Posterior cingulate gyrus (tissue), 11 donors: Measurements from ENCODE around the gene TMC8.
"Not testable (repeated sequence)": the region's sequence is repeated elsewhere in the genome, so short reads cannot be mapped to it uniquely, and the experiment has no call there.

Source experiments
- DNase-seq, 10 donors: peaks; one replicate each; pipeline versions ENCODE4 v3.0.0 to v3.0.0-alpha.2; 2020 to 2021; ENCODE audit warnings: mixed read lengths in 3 of 10
- intact Hi-C: fragments of 100-400 bp; cut with DNase I; formaldehyde crosslinking; loops from one replicate; pipeline ENCODE4 v1.15.1; 2023

The TMC8 gene

GRCh38 chr17:78108726-78109488 is 21.7 kb upstream of the TMC8 start:
- intact Hi-C loops = no loop called here

GRCh38 chr17:78109489-78109761 is 21.1 kb upstream of the TMC8 start:
- intact Hi-C loops = no loop called here
- DNase-seq = no peak

More at GRCh38 chr17:78108726-78109488, 21.7 kb upstream of the TMC8 start:
- peak in 3 of 10 donors; percentile 52 to 89 (median 80) for DNase-seq

- peak in 3 of 10 donors; percentile 30 to 88 (median 65) for DNase-seq
- intact Hi-C loops = loop anchor here (2.0 kb wide), 1 partner anchor 140 kb away; no protein-coding TSS in a partner anchor
These were observed 20.1 kb upstream of the TMC8 start for GRCh38 chr17:78110363-78111015.

GRCh38 chr17:78111016-78111726 is 19.4 kb upstream of the TMC8 start:
- DNase-seq = peak in 3 of 10 donors; percentile 19 to 84 (median 82)
- intact Hi-C loops = loop anchor here (2.0 kb wide), 1 partner anchor 140 kb away; no protein-coding TSS in a partner anchor

GRCh38 chr17:78111727-78112517 is 18.6 kb upstream of the TMC8 start:
- intact Hi-C loops = loop anchor here (2.0 kb wide), 2 partner anchors 65 to 139 kb away; no protein-coding TSS in a partner anchor
- peak in 3 of 10 donors; percentile 24 to 87 (median 79) for DNase-seq

- intact Hi-C loops = loop anchor here (2.0 kb wide), 1 partner anchor 64 kb away; no protein-coding TSS in a partner anchor
These were observed 17.8 kb upstream of the TMC8 start for GRCh38 chr17:78112518-78113471.

GRCh38 chr17:78113804-78114785 is 16.5 kb upstream of the TMC8 start:
- intact Hi-C loops = loop anchor here (2.0 kb wide), 1 partner anchor 63 kb away; no protein-coding TSS in a partner anchor
- peak in 3 of 10 donors; percentile 57 to 76 (median 58) for DNase-seq

More at GRCh38 chr17:78112518-78113471, 17.8 kb upstream of the TMC8 start:
- peak; percentile 68 to 97 (median 86) for DNase-seq

GRCh38 chr17:78114831-78115723 is 15.5 kb upstream of the TMC8 start:
- peak; percentile 79 to 99 (median 91) for DNase-seq
- intact Hi-C loops = no loop called here

- peak in 2 of 10 donors; percentile 67 to 75 for DNase-seq
- intact Hi-C loops = not testable (repeated sequence)
These were observed 14.8 kb upstream of the TMC8 start for GRCh38 chr17:78115803-78116202.

- peak in 2 of 10 donors; percentile 24 to 55 for DNase-seq
These were observed 14.2 kb upstream of the TMC8 start for GRCh38 chr17:78116411-78116810.

GRCh38 chr17:78117027-78117981 is 13.3 kb upstream of the TMC8 start:
- peak in 4 of 10 donors; percentile 41 to 94 (median 76) for DNase-seq
- intact Hi-C loops = no loop called here

More at GRCh38 chr17:78116411-78116810, 14.2 kb upstream of the TMC8 start:
- intact Hi-C loops = no loop called here

GRCh38 chr17:78118801-78119241 is 11.8 kb upstream of the TMC8 start:
- intact Hi-C loops = no loop called here
- peak in 1 of 10 donors; percentile 82 for DNase-seq

GRCh38 chr17:78120537-78120936 is 10.0 kb upstream of the TMC8 start:
- intact Hi-C loops = no loop called here

GRCh38 chr17:78120971-78121800 is 9.4 kb upstream of the TMC8 start:
- intact Hi-C loops = no loop called here
- peak in 1 of 10 donors; percentile 70 for DNase-seq

More at GRCh38 chr17:78120537-78120936, 10.0 kb upstream of the TMC8 start:
- DNase-seq = peak in 1 of 10 donors; percentile 49
